Measurements from ENCODE around the gene STX1B. TPM values are rescaled to one million over a fixed set of nuclear protein-coding genes. Genes with fewer than 3 reads are reported as not detected.

The STX1B gene
- total RNA-seq, 1 donor from 2014 or later = under 0.01 TPM

GRCh38 chr16:31043352-31043751 is 32.9 kb upstream of the STX1B start:
- DNase-seq (ENCODE audit: low read depth) (no peak), FAIRE-seq (peak; percentile 55)
- Histone ChIP-seq H3K36me3 (ENCODE audit: control insufficient read depth, insufficient read depth, low read length) (peaks cover 19% of the 10 kb centered on the region), H3K27me3 (ENCODE audit: control insufficient read depth, insufficient read depth, low read length) (no peaks in the 10 kb centered on the region), H3K4me3 (ENCODE audit: low read depth, low read length) (no peak overlapping the region)
- TF ChIP-seq CTCF (IDR thresholded peaks at IDR 0.05; ENCODE audit: insufficient read depth, low read length, severe bottlenecking) = no peak

DNA sequence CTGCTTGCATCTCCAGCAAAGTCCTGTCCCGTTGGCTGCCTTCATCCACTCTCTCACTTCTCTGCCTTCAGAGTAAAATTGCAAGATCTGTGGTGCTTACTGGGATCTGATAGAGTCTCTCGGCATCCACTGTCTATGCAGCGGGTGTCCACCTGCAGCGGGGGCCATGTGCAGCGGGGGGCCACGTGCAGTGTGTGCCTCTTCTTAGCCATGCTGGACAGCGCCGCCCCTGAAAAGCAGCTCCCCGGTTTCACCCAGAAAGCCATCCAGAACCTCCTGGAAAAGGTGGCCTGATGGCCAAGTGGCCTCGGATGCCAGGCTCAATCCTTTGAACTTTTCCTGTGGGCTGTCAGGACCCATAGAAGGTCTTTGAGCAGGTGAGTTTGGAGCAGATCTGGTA is 32.4 kb upstream of the STX1B start:
- no peak overlapping the region for H3K4me3 ChIP-seq (ENCODE audit: low read depth, low read length)
- TF ChIP-seq CTCF (IDR thresholded peaks at IDR 0.05; ENCODE audit: insufficient read depth, low read length, severe bottlenecking) = no peak
- H3K27me3 ChIP-seq (ENCODE audit: control insufficient read depth, insufficient read depth, low read length) = no peaks in the 10 kb centered on the region
- H3K36me3 ChIP-seq (ENCODE audit: control insufficient read depth, insufficient read depth, low read length) = peaks cover 23% of the 10 kb centered on the region
- no peak for DNase-seq (ENCODE audit: low read depth)
- FAIRE-seq = no peak

GRCh38 chr16:31038993-31039392 is 28.6 kb upstream of the STX1B start:
- FAIRE-seq = no peak
- no peaks in the 10 kb centered on the region for H3K27me3 ChIP-seq (ENCODE audit: control insufficient read depth, insufficient read depth, low read length)
- DNase-seq (ENCODE audit: low read depth) = no peak
- no peak overlapping the region for H3K4me3 ChIP-seq (ENCODE audit: low read depth, low read length)
- H3K36me3 ChIP-seq (ENCODE audit: control insufficient read depth, insufficient read depth, low read length) = peaks cover 26% of the 10 kb centered on the region
- no peak for TF ChIP-seq CTCF (IDR thresholded peaks at IDR 0.05; ENCODE audit: insufficient read depth, low read length, severe bottlenecking)

GRCh38 chr16:31036691-31037090 is 26.3 kb upstream of the STX1B start:
- H3K4me3 ChIP-seq (ENCODE audit: low read depth, low read length) = no peak overlapping the region
- FAIRE-seq (no peak), DNase-seq (ENCODE audit: low read depth) (no peak)
- H3K36me3 ChIP-seq (ENCODE audit: control insufficient read depth, insufficient read depth, low read length) = peaks cover 23% of the 10 kb centered on the region
- no peaks in the 10 kb centered on the region for H3K27me3 ChIP-seq (ENCODE audit: control insufficient read depth, insufficient read depth, low read length)
- no peak for TF ChIP-seq CTCF (IDR thresholded peaks at IDR 0.05; ENCODE audit: insufficient read depth, low read length, severe bottlenecking)

DNA sequence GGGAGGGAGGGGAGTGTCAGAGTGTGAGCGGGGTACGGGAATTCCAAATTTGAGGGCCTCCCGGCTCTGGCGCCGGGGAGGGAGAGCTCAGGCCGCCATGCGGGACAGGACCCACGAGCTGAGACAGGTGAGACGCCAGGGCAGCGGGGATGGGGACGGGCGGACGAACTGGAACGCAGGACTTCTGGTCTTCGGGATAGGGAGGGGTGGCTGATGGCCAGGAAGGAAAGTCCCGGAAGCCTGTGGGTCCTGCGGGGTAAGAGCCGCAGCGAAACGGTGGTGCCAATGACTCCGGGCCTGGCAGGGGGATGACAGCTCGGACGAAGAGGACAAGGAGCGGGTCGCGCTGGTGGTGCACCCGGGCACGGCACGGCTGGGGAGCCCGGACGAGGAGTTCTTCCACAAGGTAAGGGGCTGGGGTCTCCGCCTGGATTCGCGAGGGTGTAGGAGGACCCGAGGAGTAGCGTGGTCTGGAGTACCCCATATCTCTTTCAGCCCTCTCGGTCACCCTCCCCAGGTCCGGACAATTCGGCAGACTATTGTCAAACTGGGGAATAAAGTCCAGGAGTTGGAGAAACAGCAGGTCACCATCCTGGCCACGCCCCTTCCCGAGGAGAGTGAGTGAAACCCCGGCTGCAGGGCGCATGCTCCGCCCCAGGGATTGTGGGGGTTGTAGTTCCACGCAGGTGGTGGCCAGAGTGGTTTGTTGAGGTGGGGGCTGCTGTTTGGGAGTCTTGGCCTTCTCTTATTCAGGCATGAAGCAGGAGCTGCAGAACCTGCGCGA is 23.5 kb upstream of the STX1B start:
- TF ChIP-seq CTCF (IDR thresholded peaks at IDR 0.05; ENCODE audit: insufficient read depth, low read length, severe bottlenecking) = no peak
- DNase-seq (ENCODE audit: low read depth) (peak; percentile 73), FAIRE-seq (no peak)
- Histone ChIP-seq H3K27me3 (ENCODE audit: control insufficient read depth, insufficient read depth, low read length) (no peaks in the 10 kb centered on the region), H3K4me3 (ENCODE audit: low read depth, low read length) (peak overlapping the region; percentile 67), H3K36me3 (ENCODE audit: control insufficient read depth, insufficient read depth, low read length) (peaks cover 10% of the 10 kb centered on the region)

All from bronchial epithelial cell (primary cell).